GM21447 (cell line): ENCODE results near the gene N4BP2L2.
A peak's percentile ranks its signal among the peaks of the same experiment; 100 is the strongest.

Experiments used
- ATAC-seq: cut with Tn5 transposase; IDR thresholded peaks from one replicate; pipeline ENCODE4 v1.9.1; 2021; ENCODE audit not compliant: unreplicated experiment

Gene N4BP2L2

GRCh38 chr13:32535115-32535514 is 3.5 kb downstream of the N4BP2L2 start:
- no peak for ATAC-seq

- peak; percentile 87 for ATAC-seq
Observed at GRCh38 chr13:32530841-32531253, 7.7 kb downstream of the N4BP2L2 start.

- no peak for ATAC-seq
Observed at GRCh38 chr13:32528358-32528757, 10.2 kb downstream of the N4BP2L2 start.

GRCh38 chr13:32527151-32527550 is 11.4 kb downstream of the N4BP2L2 start:
- no peak for ATAC-seq

- no peak for ATAC-seq
Observed at GRCh38 chr13:32525766-32526165, 12.8 kb downstream of the N4BP2L2 start.

- ATAC-seq = no peak
Observed at GRCh38 chr13:32515246-32515645, 23.3 kb downstream of the N4BP2L2 start.

- no peak for ATAC-seq
Observed at GRCh38 chr13:32511482-32511881, 27.1 kb downstream of the N4BP2L2 start.

GRCh38 chr13:32504876-32505275 is 33.7 kb downstream of the N4BP2L2 start:
- ATAC-seq = no peak

- ATAC-seq = no peak
Observed at GRCh38 chr13:32504263-32504662, 34.3 kb downstream of the N4BP2L2 start.

GRCh38 chr13:32503727-32504126 is 34.9 kb downstream of the N4BP2L2 start:
- ATAC-seq = no peak

- ATAC-seq = no peak
Observed at GRCh38 chr13:32501064-32501463, 37.5 kb downstream of the N4BP2L2 start.

GRCh38 chr13:32499538-32500210 is 38.9 kb downstream of the N4BP2L2 start:
- ATAC-seq = no peak

- ATAC-seq = no peak
Observed at GRCh38 chr13:32497589-32497988, 41.0 kb downstream of the N4BP2L2 start.

GRCh38 chr13:32496599-32497160 is 41.9 kb downstream of the N4BP2L2 start:
- ATAC-seq = no peak

- no peak for ATAC-seq
Observed at GRCh38 chr13:32495841-32496240, 42.8 kb downstream of the N4BP2L2 start.

- no peak for ATAC-seq
Observed at GRCh38 chr13:32495429-32495828, 43.2 kb downstream of the N4BP2L2 start.

- ATAC-seq = no peak
Observed at GRCh38 chr13:32491028-32491427, 47.6 kb downstream of the N4BP2L2 start.

GRCh38 chr13:32476892-32477291 is 61.7 kb downstream of the N4BP2L2 start:
- ATAC-seq = no peak

GRCh38 chr13:32476021-32476731 is 62.4 kb downstream of the N4BP2L2 start:
- ATAC-seq = no peak

- ATAC-seq = no peak
Observed at GRCh38 chr13:32474999-32475792, 63.4 kb downstream of the N4BP2L2 start.

GRCh38 chr13:32473650-32474049 is 64.9 kb downstream of the N4BP2L2 start:
- ATAC-seq = no peak
